Smooth muscle cell (in vitro differentiated cells): Measurements from ENCODE around the gene FBXW12. TPM values are rescaled to one million over a fixed set of nuclear protein-coding genes. Genes with fewer than 3 reads are reported as not detected.

ENCODE experiments used
- DNase-seq: peaks from one replicate; lab custom pipeline; 2025; ENCODE audit not compliant: unreplicated experiment; lab: John Stamatoyannopoulos, UW
- H2AFZ ChIP-seq: fragments of 200-600 bp; sonication (generic); 2 replicates; pipeline ENCODE4 v1.6.0; 2016; ENCODE audit warnings: antibody characterized with exemption, low read depth, mild to moderate bottlenecking
- H3F3A ChIP-seq: fragments of 200-600 bp; sonication (generic); 2 replicates; pipeline ENCODE4 v1.6.0; 2017; ENCODE audit warnings: antibody characterized with exemption, low read depth
- H3K27ac ChIP-seq: fragments of 200-600 bp; sonication (generic); 2 replicates; pipeline ENCODE4 v1.5.1; 2016; ENCODE audit warnings: low read depth, mild to moderate bottlenecking
- H3K27me3 ChIP-seq: fragments of 200-600 bp; sonication (generic); 2 replicates; pipeline ENCODE4 v1.6.1; 2016; ENCODE audit warnings: low read depth, mild to moderate bottlenecking
- H3K36me3 ChIP-seq: fragments of 200-600 bp; sonication (generic); 2 replicates; pipeline ENCODE4 v1.5.1; 2016; ENCODE audit warnings: low read depth
- H3K4me1 ChIP-seq: fragments of 200-600 bp; sonication (generic); 2 replicates; pipeline ENCODE4 v1.5.1; 2016; ENCODE audit warnings: low read depth
- H3K4me2 ChIP-seq: fragments of 200-600 bp; sonication (generic); 2 replicates; pipeline ENCODE4 v1.6.0; 2016; ENCODE audit warnings: mild to moderate bottlenecking
- H3K4me3 ChIP-seq: fragments of 200-600 bp; sonication (generic); 2 replicates; pipeline ENCODE4 v1.5.1; 2016; ENCODE audit warnings: mild to moderate bottlenecking
- H3K79me2 ChIP-seq: fragments of 200-600 bp; sonication (generic); 2 replicates; pipeline ENCODE4 v1.6.0; 2016; ENCODE audit warnings: low read depth, mild to moderate bottlenecking
- H3K9ac ChIP-seq: fragments of 200-600 bp; sonication (generic); 2 replicates; pipeline ENCODE4 v1.6.0; 2016; ENCODE audit warnings: low read depth
- H3K9me3 ChIP-seq: fragments of 200-600 bp; sonication (generic); replicated peaks from 2 replicates; pipeline ENCODE4 v1.5.1; 2016; ENCODE audit warnings: low read depth
- H4K20me1 ChIP-seq: fragments of 200-600 bp; sonication (generic); 2 replicates; pipeline ENCODE4 v1.6.0; 2016; ENCODE audit warnings: low read depth
- CTCF ChIP-seq: fragments of 200-600 bp; sonication (generic); IDR thresholded peaks from 2 replicates; pipeline ENCODE4 v1.5.1; 2017; ENCODE audit warnings: borderline replicate concordance, mild to moderate bottlenecking, antibody characterized with exemption; ENCODE audit not compliant: insufficient read depth, poor library complexity, severe bottlenecking
- WGBS: methylation state at CpG from one replicate; pipeline ENCODE4 v1.1.7; 2016; ENCODE audit warnings: low lambda C conversion rate; 5-methylcytosine and 5-hydroxymethylcytosine counted together
- polyA plus RNA-seq: library from polyadenylated mRNA; unstranded; fragments of >200 nt; fragmentation: Nextera tagmentation; extraction: Ambion mirVana; gene quantifications from 2 replicates; pipeline ENCODE4 v1.2.1, GENCODE V29; 2016
- total RNA-seq: library from RNA; depleted of rRNA; stranded (reverse); fragments of >200 nt; gene quantifications from 2 replicates; pipeline ENCODE4 v1.2.3, GENCODE V29; 2014

FBXW12 gene
- total and polyA plus RNA-seq, 2 experiments from 2014 or later: 0.07 TPM; not detected in 1

DNA sequence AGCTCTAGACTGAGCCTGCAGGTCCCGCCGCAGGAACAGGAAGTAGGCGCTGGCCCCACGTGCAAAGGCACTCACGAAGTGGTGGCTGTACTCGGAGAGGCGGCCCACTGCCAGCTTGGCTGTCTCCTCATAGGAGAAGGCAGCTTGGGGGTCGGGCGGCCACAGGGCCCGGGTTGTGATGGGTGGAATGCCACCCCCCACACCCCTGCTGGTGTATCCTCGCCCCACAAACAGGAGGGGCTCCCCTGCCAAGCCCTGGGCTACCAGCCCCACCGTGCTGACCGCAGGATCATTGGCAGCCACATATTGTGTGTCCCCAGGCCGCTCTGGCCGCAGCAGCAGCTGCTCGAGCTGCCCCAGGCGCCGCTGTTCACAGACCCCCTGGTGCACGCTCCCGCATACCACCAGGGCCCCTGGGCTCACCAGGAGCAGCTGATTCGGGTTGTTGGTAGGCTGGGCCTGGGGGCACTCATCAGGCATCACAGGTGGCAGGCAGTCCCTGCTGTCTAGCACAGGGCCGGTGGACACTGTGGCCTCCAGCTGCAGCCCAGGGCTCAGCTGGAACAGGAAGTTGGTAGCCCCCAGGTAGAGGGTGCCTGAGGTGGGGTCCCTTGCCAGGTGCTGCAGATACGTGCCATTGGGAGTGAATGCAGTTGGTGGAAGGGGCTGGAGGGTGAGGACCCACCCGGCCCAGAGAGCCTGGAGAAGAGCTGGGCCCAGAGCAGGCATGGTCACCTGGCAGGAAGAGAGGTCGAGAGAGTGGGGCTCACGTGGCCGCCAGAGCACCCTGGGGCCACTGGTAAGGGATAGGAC, 52.1 kb downstream of the FBXW12 start:
- WGBS: 96% methylated on average over 27 of the region's 27 CpGs
- H4K20me1 ChIP-seq: peaks cover 86% of the 10 kb centered on the region
- H3K4me2 ChIP-seq: no peak overlapping the region

DNA sequence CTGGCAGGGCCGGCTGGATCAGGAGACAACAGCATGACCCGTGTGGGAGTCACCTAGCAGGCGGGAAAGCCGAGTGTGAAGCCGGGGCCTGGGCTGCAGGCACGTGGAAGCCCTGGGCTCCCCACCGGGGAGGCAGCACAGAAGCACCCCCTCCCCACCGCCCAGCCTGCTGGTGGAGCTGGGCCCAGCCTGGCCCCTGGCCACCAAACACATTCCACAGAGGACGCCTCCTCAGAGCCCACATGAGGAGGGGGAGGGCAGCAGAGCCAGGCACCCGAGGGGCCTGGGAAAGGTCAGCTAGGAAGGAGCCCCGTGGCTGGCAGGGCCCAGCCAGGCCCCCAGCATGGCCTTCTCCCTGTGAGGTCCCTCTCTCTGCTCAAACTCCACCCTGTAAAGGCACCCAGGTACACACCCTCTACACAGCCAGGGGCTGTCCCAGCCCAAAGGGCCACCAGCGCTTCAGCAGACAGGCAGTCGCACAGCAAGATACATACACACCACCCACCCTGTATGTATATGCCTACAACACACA, 53.3 kb downstream of the FBXW12 start:
- Histone ChIP-seq H2AFZ (no peak overlapping the region), H3F3A (no peaks in the 10 kb centered on the region), H3K27ac (no peak overlapping the region), H3K79me2 (peaks cover 27% of the 10 kb centered on the region), H3K4me2 (no peak overlapping the region), H3K4me1 (peaks cover 12% of the 10 kb centered on the region), H3K9me3 (no peaks in the 10 kb centered on the region), H3K27me3 (no peaks in the 10 kb centered on the region), H3K36me3 (no peaks in the 10 kb centered on the region), H4K20me1 (peaks cover 75% of the 10 kb centered on the region), H3K4me3 (no peak overlapping the region), H3K9ac (no peak overlapping the region)
- 72% methylated on average over 13 of the region's 13 CpGs for WGBS
- no peak for TF ChIP-seq CTCF
- DNase-seq: no peak

More for the DNA sequence above, 52.1 kb downstream of the FBXW12 start:
- TF ChIP-seq CTCF: no peak
- no peak overlapping the region for H3K4me3 ChIP-seq
- H3K9ac ChIP-seq: no peak overlapping the region
- H3K27ac ChIP-seq: no peak overlapping the region
- no peaks in the 10 kb centered on the region for H3K9me3 ChIP-seq
- H3F3A ChIP-seq: no peaks in the 10 kb centered on the region
- H3K79me2 ChIP-seq: peaks cover 27% of the 10 kb centered on the region
- H3K4me1 ChIP-seq: peaks cover 12% of the 10 kb centered on the region
- no peaks in the 10 kb centered on the region for H3K27me3 ChIP-seq
- H3K36me3 ChIP-seq: no peaks in the 10 kb centered on the region
- H2AFZ ChIP-seq: no peak overlapping the region
- DNase-seq: no peak

DNA sequence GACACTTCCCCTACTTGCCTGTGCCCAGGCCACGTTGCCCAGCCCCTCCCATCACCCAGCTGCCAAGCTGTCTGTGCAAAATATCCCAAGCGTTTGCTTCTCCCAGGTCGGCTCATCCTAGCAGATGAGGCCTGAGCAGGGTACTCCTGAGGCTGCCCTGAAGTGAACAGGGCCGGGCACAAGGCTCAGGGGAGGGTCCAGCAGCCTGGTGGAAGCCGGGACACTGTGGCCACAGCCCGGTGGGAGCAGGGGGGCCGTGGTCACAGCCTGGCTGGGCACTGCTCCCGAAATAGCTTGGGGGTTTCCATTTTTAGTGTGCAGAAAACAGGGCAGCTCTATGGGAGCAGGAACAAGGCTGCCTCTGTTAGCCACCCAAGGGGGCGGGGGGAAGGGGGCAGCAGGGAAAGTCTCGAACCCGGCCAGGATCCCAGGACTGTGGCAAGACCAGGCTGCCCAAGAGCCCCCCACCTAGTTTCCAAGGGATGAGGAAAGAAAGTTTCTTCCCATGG, 54.4 kb downstream of the FBXW12 start:
- H3K27ac ChIP-seq: no peak overlapping the region
- no peaks in the 10 kb centered on the region for H3K9me3 ChIP-seq
- H3K36me3 ChIP-seq: no peaks in the 10 kb centered on the region
- 89% methylated on average over 11 of the region's 11 CpGs for WGBS
- no peak overlapping the region for H2AFZ ChIP-seq
- H3F3A ChIP-seq: no peaks in the 10 kb centered on the region
- H3K4me3 ChIP-seq: no peak overlapping the region
- H3K4me2 ChIP-seq: no peak overlapping the region
- peaks cover 12% of the 10 kb centered on the region for H3K4me1 ChIP-seq
- peaks cover 27% of the 10 kb centered on the region for H3K79me2 ChIP-seq
- no peaks in the 10 kb centered on the region for H3K27me3 ChIP-seq
- TF ChIP-seq CTCF: no peak
- DNase-seq: no peak
- peaks cover 66% of the 10 kb centered on the region for H4K20me1 ChIP-seq
- no peak overlapping the region for H3K9ac ChIP-seq
